Loucy (cell line): ENCODE measurements around the gene C1QTNF4.

ENCODE experiments used
- EZH2phosphoT487 ChIP-seq: fragments of 200-600 bp; IDR thresholded peaks from 2 replicates; pipeline ENCODE4 v1.6.1; 2018; ENCODE audit warnings: antibody characterized with exemption, mild to moderate bottlenecking, moderate library complexity, borderline replicate concordance
- TF ChIP-seq, protein P1 (sequence below): fragments of 200-600 bp; sonication (generic); conservative IDR thresholded peaks from 2 replicates; pipeline ENCODE4 v1.5.1; 2014; ENCODE audit warnings: mild to moderate bottlenecking, antibody characterized with exemption, low read length

GRCh38 chr11:47583844-47584243 is 10.4 kb downstream of the C1QTNF4 start:
- TF ChIP-seq, protein P1, sequence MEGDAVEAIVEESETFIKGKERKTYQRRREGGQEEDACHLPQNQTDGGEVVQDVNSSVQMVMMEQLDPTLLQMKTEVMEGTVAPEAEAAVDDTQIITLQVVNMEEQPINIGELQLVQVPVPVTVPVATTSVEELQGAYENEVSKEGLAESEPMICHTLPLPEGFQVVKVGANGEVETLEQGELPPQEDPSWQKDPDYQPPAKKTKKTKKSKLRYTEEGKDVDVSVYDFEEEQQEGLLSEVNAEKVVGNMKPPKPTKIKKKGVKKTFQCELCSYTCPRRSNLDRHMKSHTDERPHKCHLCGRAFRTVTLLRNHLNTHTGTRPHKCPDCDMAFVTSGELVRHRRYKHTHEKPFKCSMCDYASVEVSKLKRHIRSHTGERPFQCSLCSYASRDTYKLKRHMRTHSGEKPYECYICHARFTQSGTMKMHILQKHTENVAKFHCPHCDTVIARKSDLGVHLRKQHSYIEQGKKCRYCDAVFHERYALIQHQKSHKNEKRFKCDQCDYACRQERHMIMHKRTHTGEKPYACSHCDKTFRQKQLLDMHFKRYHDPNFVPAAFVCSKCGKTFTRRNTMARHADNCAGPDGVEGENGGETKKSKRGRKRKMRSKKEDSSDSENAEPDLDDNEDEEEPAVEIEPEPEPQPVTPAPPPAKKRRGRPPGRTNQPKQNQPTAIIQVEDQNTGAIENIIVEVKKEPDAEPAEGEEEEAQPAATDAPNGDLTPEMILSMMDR = no peak
- TF ChIP-seq EZH2phosphoT487 = no peak
